Measurements from ENCODE around the gene CARS1.

The CARS1 gene

GRCh38 chr11:2990617-2991451 is 66.4 kb downstream of the CARS1 start:
- no peak for DNase-seq

- no peak for DNase-seq
Measured at GRCh38 chr11:2989551-2989950, 67.7 kb downstream of the CARS1 start.

DNA sequence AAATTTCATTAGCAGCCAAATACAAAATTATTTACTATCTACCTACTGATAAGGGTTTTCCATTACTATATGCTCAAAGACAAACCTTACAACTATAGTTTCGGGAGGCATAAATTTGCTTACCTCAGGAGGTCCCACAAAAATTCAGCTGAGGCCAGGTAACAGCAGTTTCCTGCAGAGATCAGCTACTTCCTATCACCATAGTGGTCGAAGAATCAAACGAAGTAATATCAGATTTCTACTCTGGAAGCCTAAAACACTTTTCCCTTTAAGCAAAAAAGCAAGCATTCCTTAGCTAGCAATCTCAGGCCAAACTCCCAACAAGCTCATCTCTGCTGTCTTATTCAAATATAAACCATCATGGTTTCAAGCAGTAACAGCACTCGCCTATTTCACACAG is 68.2 kb downstream of the CARS1 start:
- no peak for DNase-seq

GRCh38 chr11:2987881-2988861 is 69.1 kb downstream of the CARS1 start:
- DNase-seq = no peak

DNA sequence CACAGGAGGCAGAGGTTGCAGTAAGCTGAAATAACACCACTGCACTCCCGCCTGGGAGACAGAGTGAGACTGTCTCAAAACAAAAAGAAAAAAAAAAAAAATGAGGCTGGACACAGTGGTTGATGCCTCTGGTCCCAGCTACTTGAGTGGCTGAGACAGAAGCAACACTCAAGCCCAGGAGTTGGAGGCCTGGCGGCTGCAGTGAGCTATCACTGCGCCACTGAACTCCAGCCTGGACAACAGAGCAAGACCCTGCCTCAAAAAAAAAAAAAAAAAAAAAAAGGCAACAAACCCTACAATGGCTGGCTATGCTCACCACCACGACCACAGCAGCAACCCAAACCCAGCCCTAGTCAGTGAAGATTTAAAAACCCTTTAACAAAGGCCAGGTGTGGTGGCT is 73.3 kb downstream of the CARS1 start:
- no peak for DNase-seq

- no peak for DNase-seq
Measured at GRCh38 chr11:2982214-2982613, 75.0 kb downstream of the CARS1 start.

DNA sequence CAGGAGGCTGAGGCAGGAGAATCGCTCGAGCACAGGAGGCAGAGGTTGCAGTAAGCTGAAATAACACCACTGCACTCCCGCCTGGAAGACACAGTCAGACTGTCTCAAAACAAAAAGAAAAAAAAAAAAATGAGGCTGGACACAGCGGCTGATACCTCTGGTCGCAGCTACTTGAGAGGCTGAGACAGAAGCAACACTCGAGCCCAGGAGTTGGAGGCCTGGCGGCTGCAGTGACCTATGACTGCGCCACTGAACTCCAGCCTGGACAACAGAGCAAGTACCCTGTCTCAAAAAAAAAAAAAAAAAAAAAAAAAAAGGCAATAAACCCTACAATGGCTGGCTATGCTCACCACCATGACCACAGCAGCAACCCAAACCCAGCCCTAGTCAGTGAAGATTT is 76.1 kb downstream of the CARS1 start:
- no peak for DNase-seq

- DNase-seq = no peak
Measured at GRCh38 chr11:2980168-2980840, 76.9 kb downstream of the CARS1 start.

DNA sequence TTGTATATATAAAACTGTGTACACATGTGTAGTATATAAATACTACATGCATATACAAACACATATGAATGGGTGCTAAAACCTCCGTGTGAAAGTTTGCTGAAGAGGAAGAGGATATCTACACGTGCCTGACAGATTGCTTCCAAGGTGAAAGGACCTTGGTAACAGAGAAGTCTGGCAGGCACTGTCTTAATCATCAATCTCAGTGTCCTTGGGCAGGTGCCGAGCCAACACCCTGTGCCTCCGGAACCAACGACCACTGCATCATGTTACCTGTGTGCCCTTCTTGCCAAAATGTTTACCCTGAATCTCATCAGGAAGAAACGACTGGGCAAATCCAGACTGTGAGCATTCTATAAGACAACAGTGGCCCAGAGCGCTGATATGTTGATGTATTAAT is 80.1 kb downstream of the CARS1 start:
- DNase-seq = no peak

- DNase-seq = no peak
Measured at GRCh38 chr11:2976294-2977063, 80.7 kb downstream of the CARS1 start.

DNA sequence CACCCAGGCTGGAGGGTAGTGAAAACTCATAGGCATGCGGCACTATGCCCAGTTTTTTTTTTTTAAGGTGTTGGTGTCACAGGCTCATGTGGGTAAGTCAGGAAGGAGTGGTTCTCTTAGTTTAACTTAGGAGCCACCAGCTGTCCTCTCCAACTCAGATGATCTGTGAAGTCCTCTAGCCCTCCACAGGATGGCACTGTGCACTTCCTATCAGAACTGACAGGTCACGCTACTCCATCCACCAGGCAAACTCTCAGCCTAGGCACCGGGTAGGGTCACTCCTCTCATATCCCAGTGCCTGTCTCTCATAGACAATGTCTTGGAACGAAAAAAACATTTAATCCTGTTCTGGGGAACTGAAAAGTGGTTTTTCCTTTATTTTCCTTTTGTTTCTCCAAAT is 81.6 kb downstream of the CARS1 start:
- DNase-seq = no peak

GRCh38 chr11:2974272-2974671 is 83.0 kb downstream of the CARS1 start:
- no peak for DNase-seq

GRCh38 chr11:2968341-2968900 is 88.8 kb downstream of the CARS1 start:
- no peak for DNase-seq

- DNase-seq = no peak
Measured at GRCh38 chr11:2964782-2965181, 92.4 kb downstream of the CARS1 start.

- no peak for DNase-seq
Measured at GRCh38 chr11:2963761-2964160, 93.5 kb downstream of the CARS1 start.

DNA sequence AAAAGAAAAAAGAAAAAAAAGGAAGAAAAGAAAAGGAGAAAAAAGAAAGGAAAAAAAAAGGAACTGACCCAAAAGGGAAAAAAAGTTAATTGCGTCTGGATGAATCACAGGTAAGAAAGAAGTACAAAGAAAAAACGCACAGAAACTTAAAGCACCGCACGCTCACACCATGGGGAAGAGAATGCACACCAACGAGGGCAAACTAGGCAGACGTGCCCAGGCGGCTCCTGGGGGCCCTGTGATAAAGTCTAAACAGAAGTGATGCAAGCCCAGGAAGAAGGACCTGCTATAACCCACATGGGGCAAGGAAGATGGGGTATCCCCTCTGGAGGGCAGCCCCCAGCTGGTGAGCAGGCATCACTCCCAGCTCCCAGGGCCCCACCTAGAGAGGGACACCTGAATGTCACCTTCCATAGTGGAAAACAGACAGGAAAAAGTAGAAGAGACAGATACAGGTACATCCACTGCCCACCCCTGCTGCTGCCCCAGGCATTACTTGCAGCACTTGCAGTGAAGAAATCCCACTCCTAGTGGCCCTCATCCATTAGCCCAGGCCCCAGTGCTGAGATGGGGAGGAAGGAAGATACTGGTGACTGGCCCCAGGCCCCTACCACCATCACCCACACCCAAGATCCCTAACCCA is 94.0 kb downstream of the CARS1 start:
- DNase-seq = no peak

- DNase-seq = no peak
Measured at GRCh38 chr11:2961080-2961479, 96.1 kb downstream of the CARS1 start.

DNA sequence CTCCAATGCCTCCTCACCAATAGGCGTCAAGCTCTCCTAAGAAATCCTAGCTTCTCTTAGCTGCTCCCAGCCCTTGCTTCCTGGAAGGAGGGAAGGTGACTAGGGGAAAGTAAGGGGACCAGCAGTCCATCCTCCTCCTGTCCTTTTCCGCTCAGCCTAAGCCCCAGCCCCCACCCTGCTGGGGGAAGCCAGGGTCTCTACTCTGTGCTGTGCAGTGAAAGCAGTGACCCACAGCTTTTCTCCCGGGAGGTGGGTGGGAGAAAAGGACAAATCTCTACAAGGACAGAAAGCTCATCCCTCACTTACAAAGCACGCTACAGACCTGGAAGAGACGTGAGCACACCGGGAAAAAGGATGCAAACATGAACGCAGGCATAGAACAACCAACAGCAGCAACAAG is 97.1 kb downstream of the CARS1 start:
- no peak for DNase-seq

DNA sequence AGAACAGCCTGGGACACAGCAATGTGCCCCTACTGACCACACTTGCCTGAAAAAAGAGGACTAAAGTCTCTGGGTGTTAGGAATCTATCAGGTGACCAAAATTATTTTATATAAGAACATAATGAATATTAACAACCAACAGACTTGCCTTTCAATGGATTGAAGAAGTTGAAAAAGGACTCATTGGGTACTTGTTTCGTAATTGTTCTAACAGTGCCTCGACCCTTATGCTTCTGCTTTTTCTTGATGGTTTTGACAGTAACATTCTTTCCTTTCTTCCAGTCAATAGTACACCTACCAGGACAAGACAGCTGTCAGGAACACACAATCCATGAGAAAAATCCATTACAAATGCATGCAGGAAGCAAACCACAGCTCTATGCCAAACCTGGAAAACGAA is 99.0 kb downstream of the CARS1 start:
- no peak for DNase-seq

- DNase-seq = no peak
Measured at GRCh38 chr11:2955906-2956476, 101.2 kb downstream of the CARS1 start.

- no peak for DNase-seq
Measured at GRCh38 chr11:2954263-2954662, 103.0 kb downstream of the CARS1 start.

Data from NCI-H2029 (cell line).